Psoas muscle (tissue), 8 donors: Measurements from ENCODE around the gene RBM47. TPM values are rescaled to one million over a fixed set of nuclear protein-coding genes. Genes with fewer than 3 reads are reported as not detected.

Experiments
- ATAC-seq, 4 donors: fragments of 200-7000 bp; cut with Tn5 transposase; one replicate each; pipeline ENCODE4 v1.9.1; 2020; ENCODE audit warnings: moderate library complexity in 3 of 4, mild to moderate bottlenecking in 2 of 4
- DNase-seq, 2 donors: peaks; one replicate each; pipeline ENCODE4 v3.0.0-alpha.2; 2020
- H3K27ac ChIP-seq: fragments of 200-600 bp; one replicate; pipeline ENCODE4 v1.8.0; 2022
- H3K27me3 ChIP-seq, 3 donors: fragments of 200-600 bp in 1 of 3; one replicate each; pipeline versions ENCODE4 v1.6.1 to v1.8.0; 2013 to 2022; ENCODE audit warnings: low read length in 2 of 3, mild to moderate bottlenecking in 2 of 3, moderate library complexity in 1 of 3; ENCODE audit not compliant: insufficient read depth in 3 of 3
- H3K36me3 ChIP-seq, 2 donors: fragments of 200-600 bp in 1 of 2; one replicate each; pipeline versions ENCODE4 v1.6.1 to v1.8.0; 2013 to 2022; ENCODE audit warnings: low read depth in 1 of 2, mild to moderate bottlenecking in 1 of 2, moderate library complexity in 1 of 2; ENCODE audit not compliant: insufficient read depth in 1 of 2
- H3K4me1 ChIP-seq: fragments of 200-600 bp; one replicate; pipeline ENCODE4 v1.8.0; 2022
- H3K4me3 ChIP-seq: fragments of 200-600 bp; one replicate; pipeline ENCODE4 v1.8.0; 2022; ENCODE audit warnings: mild to moderate bottlenecking
- H3K9me3 ChIP-seq: fragments of 200-600 bp; one replicate; pipeline ENCODE4 v1.8.0; 2022
- CTCF ChIP-seq: fragments of 200-600 bp; IDR thresholded peaks from one replicate; pipeline ENCODE4 v1.8.0; 2022; ENCODE audit warnings: antibody characterized with exemption
- WGBS, 3 donors: extraction: QIAGEN DNeasy Blood & Tissue Kit; methylation state at CpG; one replicate each; pipeline versions ENCODE4 v1.1.6 to v1.1.7; 2013; 5-methylcytosine and 5-hydroxymethylcytosine counted together
- intact Hi-C, 2 donors: fragments of 100-400 bp; cut with DNase I; formaldehyde crosslinking; loops; one replicate each; pipeline versions ENCODE4 v1.11.0 to v1.14.2; 2022
- polyA plus RNA-seq, 3 donors: library from polyadenylated mRNA; stranded (reverse); fragments of 200-250 nt; gene quantifications; one replicate each; pipeline ENCODE4 v1.2.3, GENCODE V29; 2013
- total RNA-seq, 4 donors: library from RNA; stranded (reverse); fragmentation: NEBNext Ultra II Directional in 2 of 4; extraction: Animal tissue kit (Norgen Biotek cat#: 25700) in 2 of 4; gene quantifications; one replicate each; pipeline versions ENCODE4 v1.2.1 to v1.2.4, GENCODE V29; 2021 to 2023
- donor health status: healthy with polysubstance abuse.
- donor health status: DM: no; HTN: no; CAD: no; lungs with moderate emphysema.
- donor health status: Bipolar disorder and iron deficiency.
- donor health status: healthy.
- donor health status: DM: yes; HTN: yes; CAD: no.
- donor health status: DM: no; HTN: no; CAD: no.
- donor health status: DM: no; HTN: no; CAD: no.
- donor health status: DM: yes; HTN: yes; CAD: no.

Gene RBM47
- total and polyA plus RNA-seq, 7 donors: 0.17 to 2.3 (median 1.2) TPM

DNA sequence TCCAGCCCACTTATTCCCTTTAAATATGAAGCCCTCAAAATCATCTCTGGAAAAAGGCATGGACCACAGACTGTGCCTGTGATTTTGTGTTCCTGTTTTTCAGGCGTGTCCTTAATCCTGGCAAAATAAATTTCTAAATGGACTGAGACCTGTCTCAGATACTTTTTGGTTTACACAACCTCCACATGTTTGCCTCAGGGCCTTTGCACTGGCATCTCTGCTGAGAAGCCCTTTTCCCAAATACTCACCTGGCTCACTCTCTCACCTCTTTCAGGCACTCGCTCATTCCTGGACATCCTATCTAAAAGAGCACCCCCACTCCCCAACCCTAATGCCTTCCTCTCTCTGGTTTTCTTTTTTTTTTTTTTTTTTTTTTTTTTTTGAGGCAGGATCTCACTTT, 254.0 kb downstream of the RBM47 start:
- no peaks in the 10 kb centered on the region for H3K9me3 ChIP-seq
- H3K36me3 ChIP-seq: no peaks in the 10 kb centered on the region
- TF ChIP-seq CTCF: no peak
- DNase-seq (no peak), ATAC-seq (no peak)
- no peaks in the 10 kb centered on the region for H3K27me3 ChIP-seq
- intact Hi-C loops: no loop called here
- no peak overlapping the region for H3K4me3 ChIP-seq
- WGBS, 3 donors: 84 to 94% (median 85%) methylated on average over 2 of the region's 2 CpGs
- H3K27ac ChIP-seq: no peak overlapping the region
- H3K4me1 ChIP-seq: no peaks in the 10 kb centered on the region

- 90 to 93% (median 92%) methylated on average over 10 of the region's 10 CpGs for WGBS, 3 donors
- no peaks in the 10 kb centered on the region for H3K36me3 ChIP-seq
- no peak overlapping the region for H3K27ac ChIP-seq
- H3K9me3 ChIP-seq: no peaks in the 10 kb centered on the region
- DNase-seq (no peak), ATAC-seq (no peak)
- no peak for TF ChIP-seq CTCF
- no peaks in the 10 kb centered on the region for H3K4me1 ChIP-seq
- H3K4me3 ChIP-seq: no peak overlapping the region
- intact Hi-C loops: no loop called here
- no peaks in the 10 kb centered on the region for H3K27me3 ChIP-seq
Observed at GRCh38 chr4:40375095-40375494, 254.6 kb downstream of the RBM47 start.

- H3K9me3 ChIP-seq: no peaks in the 10 kb centered on the region
- no peaks in the 10 kb centered on the region for H3K27me3 ChIP-seq
- no peak for TF ChIP-seq CTCF
- no peak for ATAC-seq
- H3K4me3 ChIP-seq: no peak overlapping the region
- intact Hi-C loops: no loop called here
- no peak for DNase-seq
- WGBS, 3 donors: 91 to 100% (median 94%) methylated on average over 3 of the region's 3 CpGs
- H3K36me3 ChIP-seq: no peaks in the 10 kb centered on the region
- no peaks in the 10 kb centered on the region for H3K4me1 ChIP-seq
- no peak overlapping the region for H3K27ac ChIP-seq
Observed at GRCh38 chr4:40373636-40374035, 256.0 kb downstream of the RBM47 start.

Other genes starting within 250 kb of the RBM47 start
- gene NSUN7, start 120.1 kb upstream of the RBM47 start, total RNA-seq: under 1 TPM in 2 of 4 donors, not detected in 2; 0.11 to 0.39 TPM
- gene NSUN7, start 120.1 kb upstream of the RBM47 start, polyA plus RNA-seq: under 1 TPM in 1 of 3 donors, not detected in 2; 0.03 TPM